Mesenteric fat pad (tissue), 1 donor: Measurements from ENCODE around the gene SRP68. TPM values are rescaled to one million over a fixed set of nuclear protein-coding genes. Genes with fewer than 3 reads are reported as not detected.

Experiments used
- DNase-seq: peaks from one replicate; pipeline ENCODE4 v3.0.0-alpha.2; 2020; ENCODE audit warnings: low spot score
- microRNA-seq: library from miRNA; unstranded; fragments of <30 nt; microRNA quantifications from one replicate; pipeline ENCODE4 v1.2.0, GENCODE V29; 2020; ENCODE audit warnings: borderline number of aligned reads
- total RNA-seq: library from RNA; stranded (reverse); fragmentation: NEBNext Ultra II Directional; extraction: Animal tissue kit (Norgen Biotek cat#: 25700); gene quantifications from one replicate; pipeline ENCODE4 v1.2.1, GENCODE V29; 2021
- donor health status: DM: yes; HTN: yes; CAD: no.

The SRP68 gene
- total RNA-seq, 1 donor from 2014 or later, result 69.1 TPM

- no peak for DNase-seq
These were observed 71.4 kb downstream of the SRP68 start, which contains the start of gene CDK3 for GRCh38 chr17:76000755-76001521. Gene CDK3 (plus strand): TSS chr17:76000855. CDS start chr17:76001426, 571 bp downstream.

- no peak for DNase-seq
These were observed 72.1 kb downstream of the SRP68 start for GRCh38 chr17:76000016-76000754.

GRCh38 chr17:75998327-75998795, 74.0 kb downstream of the SRP68 start:
- no peak for DNase-seq

GRCh38 chr17:75996665-75997590, 75.4 kb downstream of the SRP68 start:
- no peak for DNase-seq

- no peak for DNase-seq
These were observed 76.9 kb downstream of the SRP68 start for GRCh38 chr17:75995385-75995925.

GRCh38 chr17:75994802-75995370, 77.4 kb downstream of the SRP68 start:
- DNase-seq, result no peak

GRCh38 chr17:75991396-75991795, 80.9 kb downstream of the SRP68 start:
- no peak for DNase-seq

Small RNAs within 50 kb of the gene (microRNA-seq; reads per million reads assigned to microRNA genes)
- gene MIR6868, result 2.2 reads per million

Other genes starting within 250 kb of the SRP68 start
- gene UNC13D, start 228.1 kb downstream of the SRP68 start, total RNA-seq, result 12.8 TPM
- 125 TPM for gene WBP2, start 217.2 kb downstream of the SRP68 start, total RNA-seq
- 35.7 TPM for gene TRIM47, start 193.9 kb downstream of the SRP68 start, total RNA-seq
- gene TRIM65, start 175.6 kb downstream of the SRP68 start, total RNA-seq, result 20.9 TPM
- 70.8 TPM for gene MRPL38, start 167.6 kb downstream of the SRP68 start, total RNA-seq
- gene FBF1, start 131.5 kb downstream of the SRP68 start, total RNA-seq, result 5.5 TPM
- gene ACOX1, start 93.4 kb downstream of the SRP68 start, total RNA-seq, result 148 TPM
- 17.7 TPM for gene TEN1, start 93.3 kb downstream of the SRP68 start, total RNA-seq
- gene CDK3, start 71.7 kb downstream of the SRP68 start, total RNA-seq, result 4.3 TPM
- 0.16 TPM for gene EVPL, start 45.2 kb downstream of the SRP68 start, total RNA-seq
- not detected for gene GALR2, start 2.3 kb upstream of the SRP68 start, total RNA-seq
- gene ZACN, start 6.7 kb upstream of the SRP68 start, total RNA-seq, result not detected
- 117 TPM for gene EXOC7, start 31.3 kb upstream of the SRP68 start, total RNA-seq
- 0.16 TPM for gene FOXJ1, start 68.7 kb upstream of the SRP68 start, total RNA-seq
- 28.0 TPM for gene RNF157, start 168.0 kb upstream of the SRP68 start, total RNA-seq
- 59.2 TPM for gene UBALD2, start 192.8 kb upstream of the SRP68 start, total RNA-seq
- gene QRICH2, start 235.8 kb upstream of the SRP68 start, total RNA-seq, result 1.3 TPM